GM12878 (cell line): ENCODE data around the gene ZNF267.

Experiments used
- BRCA1 ChIP-seq: IDR thresholded peaks from 2 replicates; pipeline ENCODE4 v1.6.1; 2011; ENCODE audit warnings: low read depth, low read length, improper control_type of control experiment
- NFIC ChIP-seq: IDR thresholded peaks from 2 replicates; pipeline ENCODE4 v1.6.1; 2012; ENCODE audit warnings: low read depth, mild to moderate bottlenecking, inconsistent platforms, low read length, moderate library complexity
- POLR2A ChIP-seq: IDR thresholded peaks from 2 replicates; pipeline ENCODE4 v1.6.1; 2011; ENCODE audit warnings: low read depth, mild to moderate bottlenecking, low read length
- POLR2AphosphoS2 ChIP-seq: IDR thresholded peaks from 2 replicates; pipeline ENCODE4 v1.6.1; 2011; ENCODE audit warnings: low read depth, mild to moderate bottlenecking, low read length, improper control_type of control experiment, moderate library complexity
- POLR2AphosphoS5 ChIP-seq: IDR thresholded peaks from 2 replicates; pipeline ENCODE4 v1.6.1; 2011; ENCODE audit warnings: mild to moderate bottlenecking, low read length, inconsistent platforms
- SMARCA5 ChIP-seq: fragments of 450-650 bp; IDR thresholded peaks from 2 replicates; pipeline ENCODE4 v1.6.1; 2017; ENCODE audit warnings: mild to moderate bottlenecking
- SRF ChIP-seq, 2 experiments: IDR thresholded peaks; 2 replicates each; pipeline ENCODE4 v1.6.1; 2011; ENCODE audit warnings: low read depth in 2 of 2, low read length in 2 of 2, mild to moderate bottlenecking in 1 of 2, moderate library complexity in 1 of 2
- SUPT20H ChIP-seq: IDR thresholded peaks from 2 replicates; pipeline ENCODE4 v1.6.1; 2011; ENCODE audit warnings: low read depth, mild to moderate bottlenecking, low read length, moderate library complexity, borderline replicate concordance; ENCODE audit not compliant: control insufficient read depth
- TCF3 ChIP-seq: IDR thresholded peaks from 2 replicates; pipeline ENCODE4 v1.6.1; 2012; ENCODE audit warnings: low read depth, mild to moderate bottlenecking, low read length, borderline replicate concordance; ENCODE audit not compliant: insufficient read depth
- TF ChIP-seq, protein P1 (sequence below): IDR thresholded peaks from 2 replicates; pipeline ENCODE4 v1.6.1; 2012; ENCODE audit warnings: mild to moderate bottlenecking, low read depth, low read length
- TF ChIP-seq, protein P2 (sequence below), 3 experiments: IDR thresholded peaks in 2 of 3; conservative IDR thresholded peaks in 1 of 3; 2 replicates each; pipeline ENCODE4 v1.5.1; 2011; ENCODE audit warnings: low read depth in 3 of 3, low read length in 3 of 3, mild to moderate bottlenecking in 3 of 3, control low read depth in 2 of 3, moderate library complexity in 2 of 3, inconsistent platforms in 1 of 3, mixed read lengths in 1 of 3; ENCODE audit not compliant: control insufficient read depth in 2 of 3, insufficient read depth in 1 of 3; ENCODE audit errors: extremely low read depth in 1 of 3
- TF ChIP-seq, protein P3 (sequence below): fragments of 450-650 bp; IDR thresholded peaks from 2 replicates; pipeline ENCODE4 v1.6.1; 2017; ENCODE audit warnings: mild to moderate bottlenecking, low read depth, inconsistent platforms; ENCODE audit not compliant: poor library complexity, severe bottlenecking

DNA sequence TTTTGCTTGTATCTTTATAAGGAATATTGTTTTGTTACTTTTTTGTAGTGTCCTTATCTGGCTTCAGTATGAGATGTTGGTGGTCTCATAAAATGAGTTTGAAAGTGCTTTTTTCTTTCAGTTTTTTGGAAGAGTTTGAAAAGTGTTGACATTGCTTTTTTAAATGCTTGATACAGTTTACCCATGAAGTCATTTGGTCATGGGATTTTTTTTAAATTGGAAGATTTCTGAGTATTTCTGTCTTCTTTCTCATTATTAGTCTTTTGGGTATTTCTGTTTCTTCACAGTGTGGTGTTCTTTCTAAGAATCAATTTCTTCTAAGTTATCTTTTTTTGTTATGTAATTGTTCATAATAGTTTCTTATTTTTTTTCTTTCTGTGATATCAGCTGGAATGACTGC lies 15.1 kb downstream of the ZNF267 start:
- TF ChIP-seq, protein P1, sequence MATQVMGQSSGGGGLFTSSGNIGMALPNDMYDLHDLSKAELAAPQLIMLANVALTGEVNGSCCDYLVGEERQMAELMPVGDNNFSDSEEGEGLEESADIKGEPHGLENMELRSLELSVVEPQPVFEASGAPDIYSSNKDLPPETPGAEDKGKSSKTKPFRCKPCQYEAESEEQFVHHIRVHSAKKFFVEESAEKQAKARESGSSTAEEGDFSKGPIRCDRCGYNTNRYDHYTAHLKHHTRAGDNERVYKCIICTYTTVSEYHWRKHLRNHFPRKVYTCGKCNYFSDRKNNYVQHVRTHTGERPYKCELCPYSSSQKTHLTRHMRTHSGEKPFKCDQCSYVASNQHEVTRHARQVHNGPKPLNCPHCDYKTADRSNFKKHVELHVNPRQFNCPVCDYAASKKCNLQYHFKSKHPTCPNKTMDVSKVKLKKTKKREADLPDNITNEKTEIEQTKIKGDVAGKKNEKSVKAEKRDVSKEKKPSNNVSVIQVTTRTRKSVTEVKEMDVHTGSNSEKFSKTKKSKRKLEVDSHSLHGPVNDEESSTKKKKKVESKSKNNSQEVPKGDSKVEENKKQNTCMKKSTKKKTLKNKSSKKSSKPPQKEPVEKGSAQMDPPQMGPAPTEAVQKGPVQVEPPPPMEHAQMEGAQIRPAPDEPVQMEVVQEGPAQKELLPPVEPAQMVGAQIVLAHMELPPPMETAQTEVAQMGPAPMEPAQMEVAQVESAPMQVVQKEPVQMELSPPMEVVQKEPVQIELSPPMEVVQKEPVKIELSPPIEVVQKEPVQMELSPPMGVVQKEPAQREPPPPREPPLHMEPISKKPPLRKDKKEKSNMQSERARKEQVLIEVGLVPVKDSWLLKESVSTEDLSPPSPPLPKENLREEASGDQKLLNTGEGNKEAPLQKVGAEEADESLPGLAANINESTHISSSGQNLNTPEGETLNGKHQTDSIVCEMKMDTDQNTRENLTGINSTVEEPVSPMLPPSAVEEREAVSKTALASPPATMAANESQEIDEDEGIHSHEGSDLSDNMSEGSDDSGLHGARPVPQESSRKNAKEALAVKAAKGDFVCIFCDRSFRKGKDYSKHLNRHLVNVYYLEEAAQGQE, result no peak
- TF ChIP-seq POLR2AphosphoS2, result no peak
- no peak for TF ChIP-seq POLR2A
- TF ChIP-seq, protein P2, sequence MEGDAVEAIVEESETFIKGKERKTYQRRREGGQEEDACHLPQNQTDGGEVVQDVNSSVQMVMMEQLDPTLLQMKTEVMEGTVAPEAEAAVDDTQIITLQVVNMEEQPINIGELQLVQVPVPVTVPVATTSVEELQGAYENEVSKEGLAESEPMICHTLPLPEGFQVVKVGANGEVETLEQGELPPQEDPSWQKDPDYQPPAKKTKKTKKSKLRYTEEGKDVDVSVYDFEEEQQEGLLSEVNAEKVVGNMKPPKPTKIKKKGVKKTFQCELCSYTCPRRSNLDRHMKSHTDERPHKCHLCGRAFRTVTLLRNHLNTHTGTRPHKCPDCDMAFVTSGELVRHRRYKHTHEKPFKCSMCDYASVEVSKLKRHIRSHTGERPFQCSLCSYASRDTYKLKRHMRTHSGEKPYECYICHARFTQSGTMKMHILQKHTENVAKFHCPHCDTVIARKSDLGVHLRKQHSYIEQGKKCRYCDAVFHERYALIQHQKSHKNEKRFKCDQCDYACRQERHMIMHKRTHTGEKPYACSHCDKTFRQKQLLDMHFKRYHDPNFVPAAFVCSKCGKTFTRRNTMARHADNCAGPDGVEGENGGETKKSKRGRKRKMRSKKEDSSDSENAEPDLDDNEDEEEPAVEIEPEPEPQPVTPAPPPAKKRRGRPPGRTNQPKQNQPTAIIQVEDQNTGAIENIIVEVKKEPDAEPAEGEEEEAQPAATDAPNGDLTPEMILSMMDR (IDR thresholded peaks at IDR 0.05 in 2 of 3, conservative IDR thresholded peaks at IDR 0.05 in 1 of 3; ENCODE audit: control insufficient read depth in 2 of 3, extremely low read depth in 1 of 3, insufficient read depth in 1 of 3, low read depth in 3 of 3, low read length in 3 of 3), result no peak
- no peak for TF ChIP-seq BRCA1
- TF ChIP-seq, protein P3, sequence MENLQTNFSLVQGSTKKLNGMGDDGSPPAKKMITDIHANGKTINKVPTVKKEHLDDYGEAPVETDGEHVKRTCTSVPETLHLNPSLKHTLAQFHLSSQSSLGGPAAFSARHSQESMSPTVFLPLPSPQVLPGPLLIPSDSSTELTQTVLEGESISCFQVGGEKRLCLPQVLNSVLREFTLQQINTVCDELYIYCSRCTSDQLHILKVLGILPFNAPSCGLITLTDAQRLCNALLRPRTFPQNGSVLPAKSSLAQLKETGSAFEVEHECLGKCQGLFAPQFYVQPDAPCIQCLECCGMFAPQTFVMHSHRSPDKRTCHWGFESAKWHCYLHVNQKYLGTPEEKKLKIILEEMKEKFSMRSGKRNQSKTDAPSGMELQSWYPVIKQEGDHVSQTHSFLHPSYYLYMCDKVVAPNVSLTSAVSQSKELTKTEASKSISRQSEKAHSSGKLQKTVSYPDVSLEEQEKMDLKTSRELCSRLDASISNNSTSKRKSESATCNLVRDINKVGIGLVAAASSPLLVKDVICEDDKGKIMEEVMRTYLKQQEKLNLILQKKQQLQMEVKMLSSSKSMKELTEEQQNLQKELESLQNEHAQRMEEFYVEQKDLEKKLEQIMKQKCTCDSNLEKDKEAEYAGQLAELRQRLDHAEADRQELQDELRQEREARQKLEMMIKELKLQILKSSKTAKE, result no peak
- no peak for TF ChIP-seq SUPT20H
- TF ChIP-seq POLR2AphosphoS5, result no peak
- no peak for TF ChIP-seq SRF (IDR thresholded peaks at IDR 0.05; ENCODE audit: low read depth in 2 of 2, low read length in 2 of 2)
- no peak for TF ChIP-seq TCF3
- no peak for TF ChIP-seq SMARCA5
- TF ChIP-seq NFIC, result no peak
